Parathyroid adenoma (tissue), 2 donors: ENCODE measurements around the gene ZNF318.
"Not testable (repeated sequence)": the region's sequence is repeated elsewhere in the genome, so short reads cannot be mapped to it uniquely, and the experiment has no call there.

ENCODE experiments used
- H2AFZ ChIP-seq: fragments of 300-600 bp; sonication (generic); one replicate; pipeline ENCODE4 v1.7.0; 2017; ENCODE audit warnings: antibody characterized with exemption, mild to moderate bottlenecking
- H3K27ac ChIP-seq: fragments of 300-600 bp; sonication (generic); one replicate; pipeline ENCODE4 v1.7.0; 2017
- H3K27me3 ChIP-seq: fragments of 300-600 bp; sonication (generic); one replicate; pipeline ENCODE4 v1.7.0; 2017; ENCODE audit warnings: low read length; ENCODE audit not compliant: control insufficient read depth, insufficient read depth
- H3K36me3 ChIP-seq: fragments of 300-600 bp; sonication (generic); one replicate; pipeline ENCODE4 v1.7.0; 2017; ENCODE audit warnings: low read length; ENCODE audit not compliant: control insufficient read depth, insufficient read depth
- H3K4me1 ChIP-seq: fragments of 300-600 bp; sonication (generic); one replicate; pipeline ENCODE4 v1.7.0; 2017; ENCODE audit warnings: control low read depth
- H3K4me2 ChIP-seq: fragments of 300-600 bp; sonication (generic); one replicate; pipeline ENCODE4 v1.7.0; 2017; ENCODE audit warnings: low read length
- H3K4me3 ChIP-seq: fragments of 300-600 bp; sonication (generic); one replicate; pipeline ENCODE4 v1.7.0; 2017; ENCODE audit warnings: low read depth, low read length
- H3K79me2 ChIP-seq: fragments of 300-600 bp; sonication (generic); one replicate; pipeline ENCODE4 v1.7.0; 2017; ENCODE audit warnings: control low read depth
- H3K9ac ChIP-seq: fragments of 300-600 bp; sonication (generic); one replicate; pipeline ENCODE4 v1.7.0; 2017; ENCODE audit warnings: mild to moderate bottlenecking
- H3K9me3 ChIP-seq: fragments of 300-600 bp; sonication (generic); one replicate; pipeline ENCODE4 v1.7.0; 2017; ENCODE audit warnings: low read length; ENCODE audit not compliant: control insufficient read depth
- TF ChIP-seq, protein P1 (sequence below): fragments of 300-600 bp; sonication (generic); IDR thresholded peaks from one replicate; pipeline ENCODE4 v1.7.0; 2017; ENCODE audit warnings: antibody characterized with exemption, mild to moderate bottlenecking
- donor health status: primary hyperparathyroidism.

The ZNF318 gene

DNA sequence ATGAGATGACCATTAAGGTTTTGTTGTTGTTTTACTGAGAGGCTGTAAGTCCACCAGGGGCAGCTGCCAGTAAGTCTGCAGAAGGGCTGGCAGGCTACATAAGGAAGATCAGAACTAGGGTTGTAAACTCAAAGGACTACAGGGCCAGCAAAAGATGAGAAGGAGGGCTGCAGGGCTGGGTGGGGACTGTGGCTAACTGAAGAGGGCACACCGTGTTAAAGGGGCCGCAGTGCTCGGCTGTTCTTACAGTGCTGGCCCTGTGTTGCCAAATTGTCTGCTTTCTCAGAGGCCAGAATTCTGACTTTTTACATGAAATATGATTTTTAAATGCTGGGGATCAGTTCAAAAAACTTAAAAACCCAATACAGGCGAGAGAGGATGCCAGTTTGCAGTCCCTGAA is 25.5 kb upstream of the ZNF318 start:
- Histone ChIP-seq H3K4me1 (peaks cover 9% of the 10 kb centered on the region), H2AFZ (no peak overlapping the region), H3K27me3 (no peaks in the 10 kb centered on the region), H3K4me2 (no peak overlapping the region), H3K36me3 (no peaks in the 10 kb centered on the region), H3K27ac (no peak overlapping the region), H3K4me3 (no peak overlapping the region), H3K9me3 (no peaks in the 10 kb centered on the region), H3K79me2 (no peaks in the 10 kb centered on the region), H3K9ac (no peak overlapping the region)
- TF ChIP-seq, protein P1, sequence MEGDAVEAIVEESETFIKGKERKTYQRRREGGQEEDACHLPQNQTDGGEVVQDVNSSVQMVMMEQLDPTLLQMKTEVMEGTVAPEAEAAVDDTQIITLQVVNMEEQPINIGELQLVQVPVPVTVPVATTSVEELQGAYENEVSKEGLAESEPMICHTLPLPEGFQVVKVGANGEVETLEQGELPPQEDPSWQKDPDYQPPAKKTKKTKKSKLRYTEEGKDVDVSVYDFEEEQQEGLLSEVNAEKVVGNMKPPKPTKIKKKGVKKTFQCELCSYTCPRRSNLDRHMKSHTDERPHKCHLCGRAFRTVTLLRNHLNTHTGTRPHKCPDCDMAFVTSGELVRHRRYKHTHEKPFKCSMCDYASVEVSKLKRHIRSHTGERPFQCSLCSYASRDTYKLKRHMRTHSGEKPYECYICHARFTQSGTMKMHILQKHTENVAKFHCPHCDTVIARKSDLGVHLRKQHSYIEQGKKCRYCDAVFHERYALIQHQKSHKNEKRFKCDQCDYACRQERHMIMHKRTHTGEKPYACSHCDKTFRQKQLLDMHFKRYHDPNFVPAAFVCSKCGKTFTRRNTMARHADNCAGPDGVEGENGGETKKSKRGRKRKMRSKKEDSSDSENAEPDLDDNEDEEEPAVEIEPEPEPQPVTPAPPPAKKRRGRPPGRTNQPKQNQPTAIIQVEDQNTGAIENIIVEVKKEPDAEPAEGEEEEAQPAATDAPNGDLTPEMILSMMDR = no peak

DNA sequence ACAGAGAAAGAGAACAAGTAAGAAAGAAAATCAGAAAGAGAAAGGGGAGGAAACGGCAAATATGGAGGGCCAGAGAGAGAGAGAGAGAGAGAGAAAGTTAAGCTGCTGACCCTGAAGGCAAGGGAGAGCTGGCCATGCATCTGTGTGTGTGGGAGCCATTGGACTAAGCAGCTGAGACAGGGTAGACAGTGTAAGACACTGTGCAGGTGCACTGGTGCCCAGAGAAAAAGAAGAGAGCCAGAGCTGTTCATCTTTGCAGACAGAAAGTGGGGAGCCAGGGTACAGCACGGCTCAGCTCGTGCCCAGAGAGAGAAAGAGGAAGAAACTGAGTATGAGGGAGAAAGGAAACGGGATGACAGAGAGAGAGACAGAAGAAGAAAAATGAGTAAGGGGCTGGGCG is 24.2 kb upstream of the ZNF318 start:
- TF ChIP-seq, protein P1 = no peak
- Histone ChIP-seq H3K4me3 (no peak overlapping the region), H3K27ac (no peak overlapping the region)

DNA sequence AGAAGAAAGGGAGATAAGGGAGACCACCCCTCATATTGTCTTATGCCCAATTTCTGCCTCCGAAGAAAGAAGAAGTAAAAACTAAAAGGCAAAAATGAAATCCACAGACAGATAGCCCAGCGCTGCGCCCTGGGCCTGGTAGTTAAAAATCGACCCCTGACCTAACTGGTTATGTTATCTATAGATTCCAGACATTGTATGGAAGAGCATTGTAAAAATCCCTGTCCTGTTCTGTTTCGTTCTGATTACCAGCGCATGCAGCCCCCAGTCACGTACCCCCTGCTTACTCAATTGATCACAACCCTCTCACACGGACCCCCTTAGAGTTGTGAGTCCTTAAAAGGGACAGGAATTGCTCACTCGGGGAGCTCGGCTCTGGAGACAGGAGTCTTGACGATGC is 23.7 kb upstream of the ZNF318 start:
- H3K4me1 ChIP-seq, H2AFZ ChIP-seq, H3K36me3 ChIP-seq, H3K9me3 ChIP-seq, H3K9ac ChIP-seq, H3K4me3 ChIP-seq, H3K79me2 ChIP-seq, H3K27ac ChIP-seq, H3K27me3 ChIP-seq, H3K4me2 ChIP-seq: not testable (repeated sequence)

More for the DNA sequence above, 24.2 kb upstream of the ZNF318 start:
- Histone ChIP-seq H2AFZ (no peak overlapping the region), H3K9me3 (no peaks in the 10 kb centered on the region), H3K9ac (no peak overlapping the region), H3K36me3 (no peaks in the 10 kb centered on the region), H3K79me2 (no peaks in the 10 kb centered on the region), H3K4me1 (peaks cover 3% of the 10 kb centered on the region), H3K27me3 (no peaks in the 10 kb centered on the region), H3K4me2 (no peak overlapping the region)

DNA sequence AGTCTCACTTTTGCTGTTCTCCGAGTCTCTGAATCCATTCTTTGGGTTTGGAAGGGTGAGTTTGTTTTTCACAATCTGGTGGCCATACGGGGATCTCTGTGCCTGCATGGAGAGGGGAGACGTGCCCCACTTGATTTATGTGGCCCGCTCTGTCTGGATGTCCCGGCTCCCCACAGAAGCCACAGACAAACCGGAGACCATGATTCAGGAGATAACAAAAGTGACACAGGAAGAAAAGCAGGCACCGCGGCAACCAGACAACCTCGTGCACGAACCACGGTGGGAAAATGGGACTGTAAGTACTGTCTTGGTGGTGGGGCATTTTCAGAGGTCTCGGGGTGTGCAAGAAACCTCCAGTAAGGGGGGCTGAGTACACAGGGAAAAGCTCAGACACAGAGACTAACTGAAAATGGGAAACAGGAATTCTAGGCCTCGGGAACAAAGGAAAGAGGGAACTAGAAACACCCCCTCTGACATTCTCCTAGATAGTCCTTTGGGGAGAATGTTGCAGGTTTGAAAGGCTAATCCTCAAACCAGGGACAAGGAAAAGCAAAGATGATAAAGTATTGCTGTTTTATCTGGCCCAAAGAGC is 22.1 kb upstream of the ZNF318 start:
- H3K4me3 ChIP-seq = no peak overlapping the region
- no peaks in the 10 kb centered on the region for H3K79me2 ChIP-seq
- H3K9ac ChIP-seq = no peak overlapping the region
- H3K4me2 ChIP-seq = no peak overlapping the region
- no peaks in the 10 kb centered on the region for H3K27me3 ChIP-seq
- no peaks in the 10 kb centered on the region for H3K9me3 ChIP-seq
- no peaks in the 10 kb centered on the region for H3K36me3 ChIP-seq
- H3K4me1 ChIP-seq = peaks cover 3% of the 10 kb centered on the region
- H2AFZ ChIP-seq = no peak overlapping the region
- TF ChIP-seq, protein P1 = no peak
- H3K27ac ChIP-seq = no peak overlapping the region

DNA sequence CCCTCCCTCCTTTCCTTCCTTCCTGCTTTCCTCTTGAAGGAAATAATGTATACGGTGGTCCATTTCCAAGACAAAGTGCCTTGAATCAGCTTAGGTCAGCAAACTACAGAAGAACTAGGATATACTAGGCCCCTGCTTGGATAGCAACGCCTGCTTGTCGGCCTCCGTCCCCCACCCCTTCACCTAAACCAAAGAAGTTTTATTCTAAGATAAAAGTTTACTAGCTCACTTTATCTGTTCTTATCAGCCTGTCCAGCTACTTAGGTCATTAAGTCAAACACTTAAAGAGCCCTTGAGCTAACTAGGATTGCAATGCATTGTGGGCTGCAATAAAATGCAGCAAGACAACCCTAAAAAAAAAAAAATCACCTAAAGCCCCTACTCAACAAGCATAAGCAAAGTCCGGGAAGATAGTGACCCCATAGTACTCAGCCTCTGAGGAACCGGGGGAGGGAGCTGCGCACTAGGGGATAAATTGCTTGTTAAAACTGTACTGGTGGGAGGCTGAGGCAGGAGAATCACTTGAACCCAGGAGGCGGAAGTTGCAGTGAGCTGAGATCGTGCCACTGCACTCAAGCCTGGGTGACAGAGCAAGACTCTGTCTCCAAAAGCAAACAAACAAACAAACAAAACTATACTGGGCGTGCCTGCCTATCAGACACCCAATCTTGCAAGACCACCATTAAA is 21.4 kb upstream of the ZNF318 start:
- H3K4me3 ChIP-seq = not testable (repeated sequence)

More for the DNA sequence above, 21.4 kb upstream of the ZNF318 start:
- not testable (repeated sequence) for H3K27ac ChIP-seq, H3K4me2 ChIP-seq, H3K79me2 ChIP-seq, H3K27me3 ChIP-seq, H3K9ac ChIP-seq, H3K36me3 ChIP-seq, H3K9me3 ChIP-seq, H3K4me1 ChIP-seq, H2AFZ ChIP-seq
